H9 (cell line): ENCODE results near the gene NAA20. TPM values are rescaled to one million over a fixed set of nuclear protein-coding genes. Genes with fewer than 3 reads are reported as not detected.

ENCODE experiments used
- DNase-seq: peaks from one replicate; pipeline ENCODE4 v3.0.0-alpha.2; 2017
- H2AFZ ChIP-seq: one replicate; pipeline ENCODE4 v1.6.1; 2013; ENCODE audit warnings: mild to moderate bottlenecking, low read length, control low read depth, moderate library complexity
- H2AK5ac ChIP-seq: 2 replicates; pipeline ENCODE4 v1.6.1; 2013; ENCODE audit warnings: low read length, control low read depth, mixed read lengths; ENCODE audit not compliant: insufficient read length
- H2BK120ac ChIP-seq: one replicate; pipeline ENCODE4 v1.6.1; 2013; ENCODE audit warnings: low read depth, mild to moderate bottlenecking, low read length, control low read depth, inconsistent platforms; ENCODE audit not compliant: poor library complexity, severe bottlenecking
- H2BK12ac ChIP-seq: 2 replicates; pipeline ENCODE4 v1.6.1; 2013; ENCODE audit warnings: low read length, control low read depth, mixed read lengths, low read depth; ENCODE audit not compliant: insufficient read length
- H2BK15ac ChIP-seq: 2 replicates; pipeline ENCODE4 v1.6.1; 2013; ENCODE audit warnings: low read depth, low read length, control low read depth
- H2BK20ac ChIP-seq: one replicate; pipeline ENCODE4 v1.6.1; 2013; ENCODE audit warnings: low read depth, mild to moderate bottlenecking, low read length, control low read depth, inconsistent platforms; ENCODE audit not compliant: poor library complexity, severe bottlenecking
- H2BK5ac ChIP-seq: 2 replicates; pipeline ENCODE4 v1.6.1; 2013; ENCODE audit warnings: low read length, control low read depth, mixed read lengths; ENCODE audit not compliant: insufficient read length
- H3K14ac ChIP-seq: 2 replicates; pipeline ENCODE4 v1.6.1; 2013; ENCODE audit warnings: low read length, control low read depth; ENCODE audit not compliant: insufficient read depth
- H3K18ac ChIP-seq: 2 replicates; pipeline ENCODE4 v1.6.1; 2013; ENCODE audit warnings: low read depth, mild to moderate bottlenecking, mixed read lengths, low read length, control low read depth; ENCODE audit not compliant: insufficient read length
- H3K23ac ChIP-seq: 2 replicates; pipeline ENCODE4 v1.6.1; 2013; ENCODE audit warnings: low read length, control low read depth, mixed read lengths, low read depth; ENCODE audit not compliant: insufficient read length
- H3K23me2 ChIP-seq: 2 replicates; pipeline ENCODE4 v1.6.1; 2013; ENCODE audit warnings: low read depth, mild to moderate bottlenecking, mixed read lengths, low read length, control low read depth; ENCODE audit not compliant: insufficient read length, poor library complexity, severe bottlenecking
- H3K27ac ChIP-seq: 2 replicates; pipeline ENCODE4 v1.5.1; 2013; ENCODE audit warnings: low read length, control low read depth, mixed read lengths, low read depth; ENCODE audit not compliant: insufficient read length
- H3K27me3 ChIP-seq: 2 replicates; pipeline ENCODE4 v1.6.1; 2013; ENCODE audit warnings: low read length, control low read depth, inconsistent platforms; ENCODE audit not compliant: insufficient read depth
- H3K4ac ChIP-seq: 2 replicates; pipeline ENCODE4 v1.6.1; 2013; ENCODE audit warnings: low read depth, mild to moderate bottlenecking, control low read depth, inconsistent platforms, low read length, moderate library complexity
- H3K4me1 ChIP-seq: 2 replicates; pipeline ENCODE4 v1.6.1; 2013; ENCODE audit warnings: low read length, control low read depth, inconsistent platforms; ENCODE audit not compliant: insufficient read depth
- H3K4me2 ChIP-seq: 2 replicates; pipeline ENCODE4 v1.6.1; 2013; ENCODE audit warnings: low read length, control low read depth, mixed read lengths; ENCODE audit not compliant: insufficient read length, insufficient read depth
- H3K56ac ChIP-seq: 2 replicates; pipeline ENCODE4 v1.6.1; 2013; ENCODE audit warnings: low read depth, mild to moderate bottlenecking, mixed read lengths, low read length, control low read depth; ENCODE audit not compliant: insufficient read length
- H3K79me1 ChIP-seq: 2 replicates; pipeline ENCODE4 v1.6.1; 2013; ENCODE audit warnings: low read depth, mild to moderate bottlenecking, moderate library complexity, low read length, control low read depth, inconsistent platforms; ENCODE audit not compliant: insufficient read depth, poor library complexity, severe bottlenecking
- H3K79me2 ChIP-seq: 2 replicates; pipeline ENCODE4 v1.6.1; 2013; ENCODE audit warnings: low read length, control low read depth, inconsistent platforms; ENCODE audit not compliant: insufficient read depth
- H3K9ac ChIP-seq: 2 replicates; pipeline ENCODE4 v1.6.1; 2013; ENCODE audit warnings: low read length, control low read depth, mixed read lengths; ENCODE audit not compliant: insufficient read length; ENCODE audit errors: extremely low read depth
- H3K9me3 ChIP-seq: one replicate; pipeline ENCODE4 v1.6.1; 2013; ENCODE audit warnings: low read depth, low read length, inconsistent platforms; ENCODE audit not compliant: control insufficient read depth
- H3T11ph ChIP-seq: one replicate; pipeline ENCODE4 v1.6.1; 2013; ENCODE audit warnings: mild to moderate bottlenecking, low read length, control low read depth, inconsistent platforms
- H4K20me1 ChIP-seq: one replicate; pipeline ENCODE4 v1.6.1; 2013; ENCODE audit not compliant: control insufficient read depth, insufficient read length, insufficient read depth
- H4K5ac ChIP-seq: 2 replicates; pipeline ENCODE4 v1.6.1; 2013; ENCODE audit warnings: low read depth, mild to moderate bottlenecking, mixed read lengths, low read length, control low read depth; ENCODE audit not compliant: insufficient read length
- H4K8ac ChIP-seq: replicated peaks from 2 replicates; pipeline ENCODE4 v1.6.1; 2013; ENCODE audit warnings: low read length, control low read depth, mixed read lengths, low read depth; ENCODE audit not compliant: insufficient read length
- H4K91ac ChIP-seq: 2 replicates; pipeline ENCODE4 v1.6.1; 2013; ENCODE audit warnings: low read depth, mild to moderate bottlenecking, moderate library complexity, mixed read lengths, low read length, control low read depth; ENCODE audit not compliant: insufficient read length
- H3K27ac Mint-ChIP-seq, 3 experiments: 2 replicates in 2 of 3; 3 replicates in 1 of 3; pipeline ENCODE4 v1.8.0; 2020 to 2021; ENCODE audit warnings: mixed read lengths in 3 of 3, mild to moderate bottlenecking in 1 of 3, moderate library complexity in 1 of 3
- H3K27me3 Mint-ChIP-seq: 2 replicates; pipeline ENCODE4 v1.8.0; 2021; ENCODE audit warnings: low read depth, mild to moderate bottlenecking, moderate library complexity, mixed read lengths
- H3K36me3 Mint-ChIP-seq, 3 experiments: 2 replicates in 2 of 3; 3 replicates in 1 of 3; pipeline ENCODE4 v1.8.0; 2020 to 2021; ENCODE audit warnings: low read depth in 3 of 3, mixed read lengths in 3 of 3; ENCODE audit not compliant: insufficient read depth in 1 of 3
- H3K4me1 Mint-ChIP-seq, 2 experiments: 2 replicates each; pipeline ENCODE4 v1.8.0; 2020; ENCODE audit warnings: mixed read lengths in 2 of 2
- H3K4me3 Mint-ChIP-seq, 2 experiments: 2 replicates in 1 of 2; 3 replicates in 1 of 2; pipeline ENCODE4 v1.8.0; 2020 to 2021; ENCODE audit warnings: mild to moderate bottlenecking in 2 of 2, mixed read lengths in 2 of 2, moderate library complexity in 1 of 2
- H3K9me3 Mint-ChIP-seq, 2 experiments: 2 replicates in 1 of 2; 3 replicates in 1 of 2; pipeline ENCODE4 v1.8.0; 2020; ENCODE audit warnings: mild to moderate bottlenecking in 2 of 2, mixed read lengths in 2 of 2, moderate library complexity in 1 of 2
- WGBS: extraction: QIAGEN DNeasy Blood & Tissue Kit; methylation state at CpG from one replicate; pipeline ENCODE4 v1.1.7; 2013; ENCODE audit warnings: missing lambda C conversion rate, low lambda C conversion rate, mixed read lengths; ENCODE audit not compliant: insufficient read length; ENCODE audit errors: extremely low coverage; 5-methylcytosine and 5-hydroxymethylcytosine counted together
- total RNA-seq: library from RNA; stranded (reverse); gene quantifications from 2 replicates; pipeline ENCODE4 v1.2.1, GENCODE V29; 2021
- TF ChIP-seq, protein P1 (sequence below): fragments of 200-600 bp; sonication (generic); conservative IDR thresholded peaks from 3 replicates; pipeline ENCODE4 v1.8.0; 2021; ENCODE audit warnings: antibody characterized with exemption, mild to moderate bottlenecking

NAA20 gene
- total RNA-seq, 1 experiment from 2014 or later = 48.1 TPM

DNA sequence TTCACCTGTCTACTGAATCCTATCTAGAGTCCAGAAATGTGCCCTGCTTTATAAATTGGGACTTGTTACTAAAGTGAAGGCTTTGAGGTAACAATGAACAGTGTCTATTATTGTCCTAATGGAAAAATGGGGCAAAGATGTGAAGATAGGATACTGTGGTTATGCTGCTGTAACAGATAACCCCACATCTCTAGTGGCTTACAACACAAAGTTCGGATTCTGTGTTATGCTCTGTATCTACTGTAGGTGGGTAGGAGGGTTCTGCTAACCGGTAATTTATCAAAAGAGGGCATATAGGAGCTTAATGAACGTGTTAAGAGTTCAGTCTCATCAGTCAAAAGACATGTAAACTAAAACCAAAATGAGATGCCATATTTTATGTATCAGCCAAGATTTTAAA lies 6.2 kb downstream of the NAA20 start:
- WGBS = no CpG with 5 or more reads among the region's 3 CpGs
- Mint-ChIP-seq H3K27me3 (no peaks in the 10 kb centered on the region; the same call in 1 of the 2 replicates), H3K27ac (0 out of 7 replicates have a peak overlapping the region, but pooled peaks of 1 of the 3 experiments have one; percentile 42), H3K9me3 (no peaks in the 10 kb centered on the region), H3K4me3 (no peak overlapping the region), H3K36me3 (peaks cover 2 to 22% (median 18%) of the 10 kb centered on the region in 3 experiments; a peak in 6 of 7 replicates), H3K4me1 (peaks cover 8 to 24% of the 10 kb centered on the region in 2 experiments)
- no peak overlapping the region for H3K23ac ChIP-seq
- no peak overlapping the region for H3K18ac ChIP-seq
- H3T11ph ChIP-seq = no peak overlapping the region
- no peak overlapping the region for H3K4me2 ChIP-seq
- no peak overlapping the region for H3K14ac ChIP-seq
- no peak overlapping the region for H2AFZ ChIP-seq
- no peak overlapping the region for H4K91ac ChIP-seq
- no peak overlapping the region for H2BK120ac ChIP-seq
- no peak overlapping the region for H4K5ac ChIP-seq
- no peak overlapping the region for H2BK15ac ChIP-seq
- H2BK20ac ChIP-seq = no peak overlapping the region
- no peaks in the 10 kb centered on the region for H3K23me2 ChIP-seq
- no peaks in the 10 kb centered on the region for H4K20me1 ChIP-seq
- H4K8ac ChIP-seq = no peak overlapping the region
- H3K9ac ChIP-seq = no peak overlapping the region
- TF ChIP-seq, protein P1, sequence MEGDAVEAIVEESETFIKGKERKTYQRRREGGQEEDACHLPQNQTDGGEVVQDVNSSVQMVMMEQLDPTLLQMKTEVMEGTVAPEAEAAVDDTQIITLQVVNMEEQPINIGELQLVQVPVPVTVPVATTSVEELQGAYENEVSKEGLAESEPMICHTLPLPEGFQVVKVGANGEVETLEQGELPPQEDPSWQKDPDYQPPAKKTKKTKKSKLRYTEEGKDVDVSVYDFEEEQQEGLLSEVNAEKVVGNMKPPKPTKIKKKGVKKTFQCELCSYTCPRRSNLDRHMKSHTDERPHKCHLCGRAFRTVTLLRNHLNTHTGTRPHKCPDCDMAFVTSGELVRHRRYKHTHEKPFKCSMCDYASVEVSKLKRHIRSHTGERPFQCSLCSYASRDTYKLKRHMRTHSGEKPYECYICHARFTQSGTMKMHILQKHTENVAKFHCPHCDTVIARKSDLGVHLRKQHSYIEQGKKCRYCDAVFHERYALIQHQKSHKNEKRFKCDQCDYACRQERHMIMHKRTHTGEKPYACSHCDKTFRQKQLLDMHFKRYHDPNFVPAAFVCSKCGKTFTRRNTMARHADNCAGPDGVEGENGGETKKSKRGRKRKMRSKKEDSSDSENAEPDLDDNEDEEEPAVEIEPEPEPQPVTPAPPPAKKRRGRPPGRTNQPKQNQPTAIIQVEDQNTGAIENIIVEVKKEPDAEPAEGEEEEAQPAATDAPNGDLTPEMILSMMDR = no peak
- no peaks in the 10 kb centered on the region for H3K9me3 ChIP-seq
- H2AK5ac ChIP-seq = no peak overlapping the region
- H3K27me3 ChIP-seq = no peaks in the 10 kb centered on the region
- no peak overlapping the region for H2BK5ac ChIP-seq
- H3K79me1 ChIP-seq = peaks cover 6% of the 10 kb centered on the region
- peaks cover 1% of the 10 kb centered on the region; the same call in 1 of the 2 replicates for H3K4me1 ChIP-seq
- no peak overlapping the region for H3K27ac ChIP-seq
- no peak overlapping the region for H2BK12ac ChIP-seq
- H3K79me2 ChIP-seq = peaks cover 11% of the 10 kb centered on the region; the same call in 1 of the 2 replicates
- H3K56ac ChIP-seq = no peak overlapping the region
- DNase-seq = no peak
- H3K4ac ChIP-seq = no peak overlapping the region
